ENCODE results near the gene ADAMTS14. TPM values are rescaled to one million over a fixed set of nuclear protein-coding genes. Genes with fewer than 3 reads are reported as not detected.

Gene ADAMTS14
- total RNA-seq, 1 experiment from 2014 or later, result not detected

GRCh38 chr10:70648427-70648826, 23.9 kb upstream of the ADAMTS14 start:
- no TSS peak for BruUV-seq (replicated peaks)
- peak in 1 of 2 experiments; percentile 24 for DNase-seq
- Histone ChIP-seq H3K4me1 (no peaks in the 10 kb centered on the region), H3K9me3 (peaks cover 43% of the 10 kb centered on the region), H3K27me3 (replicated peaks; ENCODE audit: control insufficient read depth, insufficient read depth, low read length) (no peaks in the 10 kb centered on the region), H3K4me3 (ENCODE audit: low read depth, low read length) (no peak overlapping the region), H3K36me3 (ENCODE audit: control insufficient read depth, insufficient read depth, low read length) (no peaks in the 10 kb centered on the region)
- no peaks in the 10 kb centered on the region for H3K4me1 Mint-ChIP-seq (ENCODE audit: low read depth, unreplicated experiment)
- H3K27me3 Mint-ChIP-seq (ENCODE audit: insufficient read depth, unreplicated experiment), result peaks cover 6% of the 10 kb centered on the region
- ChIA-PET CTCF (no interaction called here), POLR2A (interaction anchor here (0.6 kb wide), 1 partner anchor 146 kb away, joined by 3 read pairs; no protein-coding TSS in a partner anchor)
- peaks cover 39% of the 10 kb centered on the region for H3K9me3 Mint-ChIP-seq (ENCODE audit: unreplicated experiment)
- no peaks in the 10 kb centered on the region for H3K36me3 Mint-ChIP-seq (ENCODE audit: insufficient read depth, unreplicated experiment)
- no peak for TF ChIP-seq CTCF (IDR thresholded peaks at IDR 0.05; ENCODE audit: insufficient read depth in 1 of 2, low read depth in 1 of 2, low read length in 1 of 2, severe bottlenecking in 1 of 2, unreplicated experiment in 1 of 2)
- no peak overlapping the region for H3K4me3 Mint-ChIP-seq (ENCODE audit: unreplicated experiment)
- intact Hi-C loops (cut with micrococcal nuclease; ENCODE audit: unreplicated experiment), result no loop called here
- no peak overlapping the region for H3K27ac Mint-ChIP-seq (ENCODE audit: unreplicated experiment)

- no peaks in the 10 kb centered on the region for H3K27me3 ChIP-seq (replicated peaks; ENCODE audit: control insufficient read depth, insufficient read depth, low read length)
- Mint-ChIP-seq H3K9me3 (ENCODE audit: unreplicated experiment) (peaks cover 39% of the 10 kb centered on the region), H3K36me3 (ENCODE audit: insufficient read depth, unreplicated experiment) (no peaks in the 10 kb centered on the region), H3K27ac (ENCODE audit: unreplicated experiment) (no peak overlapping the region), H3K4me3 (ENCODE audit: unreplicated experiment) (no peak overlapping the region), H3K4me1 (ENCODE audit: low read depth, unreplicated experiment) (no peaks in the 10 kb centered on the region), H3K27me3 (ENCODE audit: insufficient read depth, unreplicated experiment) (peaks cover 2% of the 10 kb centered on the region)
- H3K4me3 ChIP-seq (ENCODE audit: low read depth, low read length), result no peak overlapping the region
- CTCF ChIA-PET, result no interaction called here
- DNase-seq, result no peak
- BruUV-seq (replicated peaks), result no TSS peak
- no peaks in the 10 kb centered on the region for H3K4me1 ChIP-seq
- intact Hi-C loops (cut with micrococcal nuclease; ENCODE audit: unreplicated experiment), result no loop called here
- H3K9me3 ChIP-seq, result peaks cover 45% of the 10 kb centered on the region
- POLR2A ChIA-PET, result no interaction called here
- no peaks in the 10 kb centered on the region for H3K36me3 ChIP-seq (ENCODE audit: control insufficient read depth, insufficient read depth, low read length)
- no peak for TF ChIP-seq CTCF (IDR thresholded peaks at IDR 0.05; ENCODE audit: insufficient read depth in 1 of 2, low read depth in 1 of 2, low read length in 1 of 2, severe bottlenecking in 1 of 2, unreplicated experiment in 1 of 2)
Measured at GRCh38 chr10:70649526-70649925, 22.8 kb upstream of the ADAMTS14 start.

- H3K27me3 ChIP-seq (replicated peaks; ENCODE audit: control insufficient read depth, insufficient read depth, low read length), result no peaks in the 10 kb centered on the region
- H3K4me3 ChIP-seq (ENCODE audit: low read depth, low read length), result no peak overlapping the region
- peaks cover 45% of the 10 kb centered on the region for H3K9me3 ChIP-seq
- ChIA-PET CTCF (no interaction called here), POLR2A (no interaction called here)
- Mint-ChIP-seq H3K4me3 (ENCODE audit: unreplicated experiment) (no peak overlapping the region), H3K4me1 (ENCODE audit: low read depth, unreplicated experiment) (no peaks in the 10 kb centered on the region), H3K36me3 (ENCODE audit: insufficient read depth, unreplicated experiment) (no peaks in the 10 kb centered on the region), H3K27ac (ENCODE audit: unreplicated experiment) (no peak overlapping the region), H3K9me3 (ENCODE audit: unreplicated experiment) (peaks cover 39% of the 10 kb centered on the region), H3K27me3 (ENCODE audit: insufficient read depth, unreplicated experiment) (no peaks in the 10 kb centered on the region)
- BruUV-seq (replicated peaks), result no TSS peak
- H3K36me3 ChIP-seq (ENCODE audit: control insufficient read depth, insufficient read depth, low read length), result no peaks in the 10 kb centered on the region
- intact Hi-C loops (cut with micrococcal nuclease; ENCODE audit: unreplicated experiment), result no loop called here
- no peak for DNase-seq
- H3K4me1 ChIP-seq, result no peaks in the 10 kb centered on the region
- TF ChIP-seq CTCF (IDR thresholded peaks at IDR 0.05; ENCODE audit: insufficient read depth in 1 of 2, low read depth in 1 of 2, low read length in 1 of 2, severe bottlenecking in 1 of 2, unreplicated experiment in 1 of 2), result no peak
Measured at GRCh38 chr10:70650104-70650503, 22.2 kb upstream of the ADAMTS14 start.

Measured in Caco-2 (cell line).